Activated CD8-positive, alpha-beta memory T cell treated with anti-CD3 and anti-CD28 coated beads for 48 hours (primary cell): ENCODE results near the gene CELF4.

Experiments
- DNase-seq, 3 experiments: peaks; one replicate each; pipeline ENCODE4 v3.0.0-alpha.2; 2020; ENCODE audit warnings: low read depth in 2 of 3, low spot score in 2 of 3

Gene CELF4

GRCh38 chr18:37422596-37422995 is 143.0 kb downstream of the CELF4 start:
- DNase-seq, result no peak

GRCh38 chr18:37422116-37422515 is 143.5 kb downstream of the CELF4 start:
- no peak for DNase-seq

GRCh38 chr18:37421341-37422077 is 144.1 kb downstream of the CELF4 start:
- no peak for DNase-seq

GRCh38 chr18:37420315-37420880 is 145.2 kb downstream of the CELF4 start:
- no peak for DNase-seq

- no peak for DNase-seq
Observed at GRCh38 chr18:37419866-37420265, 145.7 kb downstream of the CELF4 start.

GRCh38 chr18:37419315-37419714 is 146.3 kb downstream of the CELF4 start:
- DNase-seq, result no peak

GRCh38 chr18:37414816-37415215 is 150.8 kb downstream of the CELF4 start:
- DNase-seq, result no peak

GRCh38 chr18:37412829-37413228 is 152.8 kb downstream of the CELF4 start:
- DNase-seq, result no peak

- no peak for DNase-seq
Observed at GRCh38 chr18:37412333-37412732, 153.3 kb downstream of the CELF4 start.

- no peak for DNase-seq
Observed at GRCh38 chr18:37409878-37410277, 155.7 kb downstream of the CELF4 start.

- DNase-seq, result no peak
Observed at GRCh38 chr18:37408676-37409265, 156.8 kb downstream of the CELF4 start.

- DNase-seq, result no peak
Observed at GRCh38 chr18:37407571-37407970, 158.0 kb downstream of the CELF4 start.

GRCh38 chr18:37405772-37406171 is 159.8 kb downstream of the CELF4 start:
- DNase-seq, result no peak

GRCh38 chr18:37405229-37405628 is 160.4 kb downstream of the CELF4 start:
- no peak for DNase-seq

GRCh38 chr18:37403788-37404187 is 161.8 kb downstream of the CELF4 start:
- no peak for DNase-seq

- DNase-seq, result no peak
Observed at GRCh38 chr18:37403100-37403781, 162.4 kb downstream of the CELF4 start.

GRCh38 chr18:37402735-37403099 is 162.9 kb downstream of the CELF4 start:
- DNase-seq, result no peak

- no peak for DNase-seq
Observed at GRCh38 chr18:37400802-37401201, 164.8 kb downstream of the CELF4 start.

- no peak for DNase-seq
Observed at GRCh38 chr18:37398248-37398920, 167.2 kb downstream of the CELF4 start.

GRCh38 chr18:37397814-37398213 is 167.8 kb downstream of the CELF4 start:
- DNase-seq, result no peak

GRCh38 chr18:37396971-37397720 is 168.5 kb downstream of the CELF4 start:
- no peak for DNase-seq
